HEK293 (cell line): Measurements from ENCODE around the gene RIPK1.

Experiments
- CTCF ChIA-PET: fragments of 350-600 bp; formaldehyde crosslinking; extraction: SDS; loops from one replicate; lab custom pipeline; 2021; ENCODE audit warnings: antibody characterized with exemption; lab: Yijun Ruan, JAX
- POLR2A ChIA-PET: fragments of 300-600 bp; formaldehyde crosslinking; extraction: SDS; loops from one replicate; lab custom pipeline; 2020; ENCODE audit warnings: antibody characterized with exemption, inconsistent platforms; lab: Yijun Ruan, JAX
- H3K27ac ChIP-seq: fragments of 200-500 bp; sonication (Bioruptor generic); 2 replicates; pipeline ENCODE4 v1.5.1; 2014; ENCODE audit warnings: low read depth, low read length, control low read depth, inconsistent platforms; ENCODE audit errors: extremely low read depth
- H3K36me3 ChIP-seq, 2 experiments: fragments of 200-500 bp in 1 of 2; sonication (Bioruptor generic) in 1 of 2; 1 replicate in 1 of 2; 2 replicates in 1 of 2; pipeline ENCODE4 v1.5.1; 2014 to 2017; ENCODE audit warnings: inconsistent platforms in 2 of 2, low read length in 2 of 2; ENCODE audit not compliant: control insufficient read depth in 2 of 2, insufficient read depth in 1 of 2
- H3K4me1 ChIP-seq: fragments of 200-500 bp; sonication (Bioruptor generic); 2 replicates; pipeline ENCODE4 v1.5.1; 2014; ENCODE audit warnings: mild to moderate bottlenecking, low read length, inconsistent platforms; ENCODE audit not compliant: control insufficient read depth, insufficient read depth
- H3K4me3 ChIP-seq: 2 replicates; pipeline ENCODE4 v1.5.1; 2011; ENCODE audit warnings: low read depth, mild to moderate bottlenecking, control low read depth, low read length, moderate library complexity
- H3K9me3 ChIP-seq: fragments of 200-500 bp; sonication (Bioruptor generic); 2 replicates; pipeline ENCODE4 v1.5.1; 2014; ENCODE audit warnings: low read depth, low read length, inconsistent platforms; ENCODE audit not compliant: control insufficient read depth, insufficient read depth
- KLF7 ChIP-seq: fragments of 450-650 bp; formaldehyde crosslinking; IDR thresholded peaks from 2 replicates; pipeline ENCODE4 v1.5.1; 2016; ENCODE audit warnings: missing biosample characterization, missing genetic modification characterization, borderline replicate concordance
- MEIS1 ChIP-seq: sonication (generic); formaldehyde crosslinking; IDR thresholded peaks from 2 replicates; pipeline ENCODE4 v1.8.1; 2022; ENCODE audit warnings: missing genetic modification reagents, mild to moderate bottlenecking, borderline replicate concordance
- MZF1 ChIP-seq: fragments of 450-650 bp; formaldehyde crosslinking; IDR thresholded peaks from 2 replicates; pipeline ENCODE4 v1.5.1; 2017; ENCODE audit warnings: missing biosample characterization, missing genetic modification characterization, borderline replicate concordance
- OVOL3 ChIP-seq: fragments of 450-650 bp; formaldehyde crosslinking; IDR thresholded peaks from 2 replicates; pipeline ENCODE4 v1.5.1; 2016; ENCODE audit warnings: missing biosample characterization, missing genetic modification characterization
- ZBTB7A ChIP-seq: fragments of 450-650 bp; formaldehyde crosslinking; IDR thresholded peaks from 2 replicates; pipeline ENCODE4 v1.5.1; 2016; ENCODE audit warnings: low read depth, missing biosample characterization, missing genetic modification characterization
- ZFP41 ChIP-seq: fragments of 450-650 bp; formaldehyde crosslinking; IDR thresholded peaks from 2 replicates; pipeline ENCODE4 v1.5.1; 2016; ENCODE audit warnings: missing biosample characterization, missing genetic modification characterization, borderline replicate concordance
- ZNF174 ChIP-seq: fragments of 450-650 bp; formaldehyde crosslinking; IDR thresholded peaks from 2 replicates; pipeline ENCODE4 v1.5.0; 2017; ENCODE audit warnings: missing biosample characterization, mild to moderate bottlenecking, missing genetic modification characterization
- ZNF184 ChIP-seq: fragments of 450-650 bp; IDR thresholded peaks from 2 replicates; pipeline ENCODE4 v1.5.1; 2018; ENCODE audit warnings: missing biosample characterization, mild to moderate bottlenecking, missing genetic modification characterization
- ZNF239 ChIP-seq: fragments of 450-650 bp; formaldehyde crosslinking; IDR thresholded peaks from 2 replicates; pipeline ENCODE4 v1.5.1; 2016; ENCODE audit warnings: missing biosample characterization, missing genetic modification characterization
- ZNF561 ChIP-seq: fragments of 450-650 bp; IDR thresholded peaks from 2 replicates; pipeline ENCODE4 v1.5.1; 2018; ENCODE audit warnings: missing biosample characterization, missing genetic modification characterization, borderline replicate concordance
- ZNF610 ChIP-seq: fragments of 450-650 bp; formaldehyde crosslinking; IDR thresholded peaks from 2 replicates; pipeline ENCODE4 v1.5.1; 2016; ENCODE audit warnings: missing biosample characterization, missing genetic modification characterization, borderline replicate concordance
- ZNF629 ChIP-seq: fragments of 450-650 bp; formaldehyde crosslinking; IDR thresholded peaks from 2 replicates; pipeline ENCODE4 v1.5.1; 2017; ENCODE audit warnings: missing biosample characterization, missing genetic modification characterization
- TF ChIP-seq, protein P1 (sequence below): fragments of 450-650 bp; formaldehyde crosslinking; IDR thresholded peaks from 2 replicates; pipeline ENCODE4 v1.5.1; 2016; ENCODE audit warnings: missing biosample characterization, missing genetic modification characterization
- TF ChIP-seq, protein P2 (sequence below): fragments of 450-650 bp; IDR thresholded peaks from 2 replicates; pipeline ENCODE4 v1.5.1; 2018; ENCODE audit warnings: missing biosample characterization, missing genetic modification characterization
- TF ChIP-seq, protein P3 (sequence below): fragments of 450-650 bp; formaldehyde crosslinking; IDR thresholded peaks from 2 replicates; pipeline ENCODE4 v1.5.1; 2016; ENCODE audit warnings: missing biosample characterization, missing genetic modification characterization
- TF ChIP-seq, protein P4 (sequence below): fragments of 450-650 bp; formaldehyde crosslinking; IDR thresholded peaks from 2 replicates; pipeline ENCODE4 v1.5.1; 2017; ENCODE audit warnings: missing biosample characterization, mild to moderate bottlenecking, missing genetic modification characterization, moderate library complexity
- TF ChIP-seq, protein P5 (sequence below): fragments of 450-650 bp; formaldehyde crosslinking; IDR thresholded peaks from 2 replicates; pipeline ENCODE4 v1.5.1; 2016; ENCODE audit warnings: missing biosample characterization, missing genetic modification characterization, borderline replicate concordance
- TF ChIP-seq, protein P6 (sequence below): fragments of 450-650 bp; formaldehyde crosslinking; IDR thresholded peaks from 2 replicates; pipeline ENCODE4 v1.5.1; 2016; ENCODE audit warnings: missing biosample characterization, missing genetic modification characterization
- TF ChIP-seq, protein P7 (sequence below): fragments of 450-650 bp; formaldehyde crosslinking; IDR thresholded peaks from 2 replicates; pipeline ENCODE4 v1.5.1; 2016; ENCODE audit warnings: missing biosample characterization, missing genetic modification characterization
- TF ChIP-seq, protein P8 (sequence below): fragments of 450-650 bp; formaldehyde crosslinking; IDR thresholded peaks from 2 replicates; pipeline ENCODE4 v1.5.1; 2016; ENCODE audit warnings: missing biosample characterization, missing genetic modification characterization
- TF ChIP-seq, protein P9 (sequence below): fragments of 450-650 bp; formaldehyde crosslinking; optimal IDR thresholded peaks from 2 replicates; pipeline ENCODE3; 2016; ENCODE audit warnings: missing biosample characterization, mild to moderate bottlenecking, missing genetic modification characterization

RIPK1 gene

DNA sequence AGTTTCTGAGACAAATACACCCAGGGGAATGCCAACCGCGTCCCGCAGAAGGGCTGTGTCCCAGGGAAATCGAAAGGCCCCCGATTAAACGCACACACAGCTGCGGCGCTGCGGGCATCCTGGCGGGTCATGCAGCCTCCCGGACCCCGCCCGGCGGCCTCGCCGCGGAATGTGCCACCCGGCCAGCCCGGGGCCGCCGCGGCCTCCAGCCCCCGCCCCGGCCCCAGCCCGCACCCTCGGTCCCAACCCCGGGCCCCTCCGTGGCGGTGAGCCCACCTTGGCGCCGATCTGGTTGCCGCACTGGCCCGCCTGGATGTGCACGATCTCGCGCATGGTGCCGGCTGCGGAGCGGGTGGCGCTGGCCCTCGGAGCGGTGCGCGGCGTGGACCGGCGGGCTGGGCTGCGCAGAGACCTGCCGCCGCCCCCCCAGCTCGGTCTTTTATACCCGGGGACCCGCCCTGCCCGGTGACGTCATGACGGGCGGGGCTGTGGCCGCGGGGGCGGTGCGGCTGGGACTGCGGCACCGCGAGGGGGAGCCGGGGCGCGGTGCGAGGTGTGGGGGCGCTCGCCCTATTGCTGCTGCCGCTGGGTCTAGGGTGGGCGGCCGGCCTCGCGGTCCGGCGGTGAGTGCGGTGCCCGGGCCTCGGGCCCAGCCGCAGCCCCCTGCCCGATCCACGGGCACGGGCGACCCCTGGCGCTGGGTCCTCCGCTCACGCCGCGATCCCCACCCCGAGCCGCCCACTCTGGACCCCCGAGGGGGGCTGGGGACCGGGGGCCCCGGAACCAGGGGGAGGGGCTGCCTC is 89.0 kb downstream of the RIPK1 start, which contains the start of gene TUBB2A:
TSS of gene TUBB2A (minus strand) at position 414 of the 803 bp plus-strand sequence. CDS start at position 333, 81 bp downstream.
- peak within 1 kb of the TSS; percentile 71; the same call in 1 of the 2 replicates for H3K27ac ChIP-seq
- POLR2A ChIA-PET = interaction anchor here (0.7 to 1.9 kb wide), 22 partner anchors 9 to 168 kb away, joined by 3 to 25 read pairs (median 4); partner anchors contain the start of genes BPHL, PSMG4 and TUBB2B
- peaks cover 9% of the 10 kb centered on the region for H3K4me1 ChIP-seq
- H3K9me3 ChIP-seq = no peaks in the 10 kb centered on the region
- H3K4me3 ChIP-seq = peak within 1 kb of the TSS; percentile 71
- CTCF ChIA-PET = interaction anchor here (0.6 to 2.4 kb wide), 15 partner anchors 9 to 514 kb away, joined by 3 to 17 read pairs (median 4); no protein-coding TSS in a partner anchor
- H3K36me3 ChIP-seq = peaks cover 6 to 24% of the 10 kb centered on the region in 2 experiments
- TF ChIP-seq, protein P1, sequence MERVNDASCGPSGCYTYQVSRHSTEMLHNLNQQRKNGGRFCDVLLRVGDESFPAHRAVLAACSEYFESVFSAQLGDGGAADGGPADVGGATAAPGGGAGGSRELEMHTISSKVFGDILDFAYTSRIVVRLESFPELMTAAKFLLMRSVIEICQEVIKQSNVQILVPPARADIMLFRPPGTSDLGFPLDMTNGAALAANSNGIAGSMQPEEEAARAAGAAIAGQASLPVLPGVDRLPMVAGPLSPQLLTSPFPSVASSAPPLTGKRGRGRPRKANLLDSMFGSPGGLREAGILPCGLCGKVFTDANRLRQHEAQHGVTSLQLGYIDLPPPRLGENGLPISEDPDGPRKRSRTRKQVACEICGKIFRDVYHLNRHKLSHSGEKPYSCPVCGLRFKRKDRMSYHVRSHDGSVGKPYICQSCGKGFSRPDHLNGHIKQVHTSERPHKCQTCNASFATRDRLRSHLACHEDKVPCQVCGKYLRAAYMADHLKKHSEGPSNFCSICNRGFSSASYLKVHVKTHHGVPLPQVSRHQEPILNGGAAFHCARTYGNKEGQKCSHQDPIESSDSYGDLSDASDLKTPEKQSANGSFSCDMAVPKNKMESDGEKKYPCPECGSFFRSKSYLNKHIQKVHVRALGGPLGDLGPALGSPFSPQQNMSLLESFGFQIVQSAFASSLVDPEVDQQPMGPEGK = 0 out of 2 replicates have a peak, but pooled peaks have one; percentile 3
- 0 out of 2 replicates have a peak, but pooled peaks have one; percentile 35 for TF ChIP-seq ZNF184 (tag by site-specific recombination)
- TF ChIP-seq KLF7 (tag by site-specific recombination) = peak; percentile 73; the same call in 1 of the 2 replicates
- TF ChIP-seq, protein P2, sequence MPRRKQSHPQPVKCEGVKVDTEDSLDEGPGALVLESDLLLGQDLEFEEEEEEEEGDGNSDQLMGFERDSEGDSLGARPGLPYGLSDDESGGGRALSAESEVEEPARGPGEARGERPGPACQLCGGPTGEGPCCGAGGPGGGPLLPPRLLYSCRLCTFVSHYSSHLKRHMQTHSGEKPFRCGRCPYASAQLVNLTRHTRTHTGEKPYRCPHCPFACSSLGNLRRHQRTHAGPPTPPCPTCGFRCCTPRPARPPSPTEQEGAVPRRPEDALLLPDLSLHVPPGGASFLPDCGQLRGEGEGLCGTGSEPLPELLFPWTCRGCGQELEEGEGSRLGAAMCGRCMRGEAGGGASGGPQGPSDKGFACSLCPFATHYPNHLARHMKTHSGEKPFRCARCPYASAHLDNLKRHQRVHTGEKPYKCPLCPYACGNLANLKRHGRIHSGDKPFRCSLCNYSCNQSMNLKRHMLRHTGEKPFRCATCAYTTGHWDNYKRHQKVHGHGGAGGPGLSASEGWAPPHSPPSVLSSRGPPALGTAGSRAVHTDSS (tag by site-specific recombination) = 0 out of 2 replicates have a peak, but pooled peaks have one; percentile 21
- TF ChIP-seq, protein P3, sequence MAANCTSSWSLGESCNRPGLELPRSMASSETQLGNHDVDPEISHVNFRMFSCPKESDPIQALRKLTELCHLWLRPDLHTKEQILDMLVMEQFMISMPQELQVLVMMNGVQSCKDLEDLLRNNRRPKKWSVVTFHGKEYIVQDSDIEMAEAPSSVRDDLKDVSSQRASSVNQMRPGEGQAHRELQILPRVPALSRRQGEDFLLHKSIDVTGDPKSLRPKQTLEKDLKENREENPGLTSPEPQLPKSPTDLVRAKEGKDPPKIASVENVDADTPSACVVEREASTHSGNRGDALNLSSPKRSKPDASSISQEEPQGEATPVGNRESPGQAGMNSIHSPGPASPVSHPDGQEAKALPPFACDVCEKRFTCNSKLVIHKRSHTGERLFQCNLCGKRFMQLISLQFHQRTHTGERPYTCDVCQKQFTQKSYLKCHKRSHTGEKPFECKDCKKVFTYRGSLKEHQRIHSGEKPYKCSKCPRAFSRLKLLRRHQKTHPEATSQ (tag by site-specific recombination) = no peak
- TF ChIP-seq, protein P4, sequence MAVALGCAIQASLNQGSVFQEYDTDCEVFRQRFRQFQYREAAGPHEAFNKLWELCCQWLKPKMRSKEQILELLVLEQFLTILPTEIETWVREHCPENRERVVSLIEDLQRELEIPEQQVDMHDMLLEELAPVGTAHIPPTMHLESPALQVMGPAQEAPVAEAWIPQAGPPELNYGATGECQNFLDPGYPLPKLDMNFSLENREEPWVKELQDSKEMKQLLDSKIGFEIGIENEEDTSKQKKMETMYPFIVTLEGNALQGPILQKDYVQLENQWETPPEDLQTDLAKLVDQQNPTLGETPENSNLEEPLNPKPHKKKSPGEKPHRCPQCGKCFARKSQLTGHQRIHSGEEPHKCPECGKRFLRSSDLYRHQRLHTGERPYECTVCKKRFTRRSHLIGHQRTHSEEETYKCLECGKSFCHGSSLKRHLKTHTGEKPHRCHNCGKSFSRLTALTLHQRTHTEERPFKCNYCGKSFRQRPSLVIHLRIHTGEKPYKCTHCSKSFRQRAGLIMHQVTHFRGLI (tag by site-specific recombination) = no peak
- TF ChIP-seq ZNF561 (tag by site-specific recombination) = peak; percentile 61; the same call in 1 of the 2 replicates
- TF ChIP-seq, protein P5, sequence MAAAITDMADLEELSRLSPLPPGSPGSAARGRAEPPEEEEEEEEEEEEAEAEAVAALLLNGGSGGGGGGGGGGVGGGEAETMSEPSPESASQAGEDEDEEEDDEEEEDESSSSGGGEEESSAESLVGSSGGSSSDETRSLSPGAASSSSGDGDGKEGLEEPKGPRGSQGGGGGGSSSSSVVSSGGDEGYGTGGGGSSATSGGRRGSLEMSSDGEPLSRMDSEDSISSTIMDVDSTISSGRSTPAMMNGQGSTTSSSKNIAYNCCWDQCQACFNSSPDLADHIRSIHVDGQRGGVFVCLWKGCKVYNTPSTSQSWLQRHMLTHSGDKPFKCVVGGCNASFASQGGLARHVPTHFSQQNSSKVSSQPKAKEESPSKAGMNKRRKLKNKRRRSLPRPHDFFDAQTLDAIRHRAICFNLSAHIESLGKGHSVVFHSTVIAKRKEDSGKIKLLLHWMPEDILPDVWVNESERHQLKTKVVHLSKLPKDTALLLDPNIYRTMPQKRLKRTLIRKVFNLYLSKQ = no peak
- TF ChIP-seq, protein P6, sequence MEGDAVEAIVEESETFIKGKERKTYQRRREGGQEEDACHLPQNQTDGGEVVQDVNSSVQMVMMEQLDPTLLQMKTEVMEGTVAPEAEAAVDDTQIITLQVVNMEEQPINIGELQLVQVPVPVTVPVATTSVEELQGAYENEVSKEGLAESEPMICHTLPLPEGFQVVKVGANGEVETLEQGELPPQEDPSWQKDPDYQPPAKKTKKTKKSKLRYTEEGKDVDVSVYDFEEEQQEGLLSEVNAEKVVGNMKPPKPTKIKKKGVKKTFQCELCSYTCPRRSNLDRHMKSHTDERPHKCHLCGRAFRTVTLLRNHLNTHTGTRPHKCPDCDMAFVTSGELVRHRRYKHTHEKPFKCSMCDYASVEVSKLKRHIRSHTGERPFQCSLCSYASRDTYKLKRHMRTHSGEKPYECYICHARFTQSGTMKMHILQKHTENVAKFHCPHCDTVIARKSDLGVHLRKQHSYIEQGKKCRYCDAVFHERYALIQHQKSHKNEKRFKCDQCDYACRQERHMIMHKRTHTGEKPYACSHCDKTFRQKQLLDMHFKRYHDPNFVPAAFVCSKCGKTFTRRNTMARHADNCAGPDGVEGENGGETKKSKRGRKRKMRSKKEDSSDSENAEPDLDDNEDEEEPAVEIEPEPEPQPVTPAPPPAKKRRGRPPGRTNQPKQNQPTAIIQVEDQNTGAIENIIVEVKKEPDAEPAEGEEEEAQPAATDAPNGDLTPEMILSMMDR (tag by site-specific recombination) = no peak; the same call in 1 of the 2 replicates
- TF ChIP-seq, protein P7, sequence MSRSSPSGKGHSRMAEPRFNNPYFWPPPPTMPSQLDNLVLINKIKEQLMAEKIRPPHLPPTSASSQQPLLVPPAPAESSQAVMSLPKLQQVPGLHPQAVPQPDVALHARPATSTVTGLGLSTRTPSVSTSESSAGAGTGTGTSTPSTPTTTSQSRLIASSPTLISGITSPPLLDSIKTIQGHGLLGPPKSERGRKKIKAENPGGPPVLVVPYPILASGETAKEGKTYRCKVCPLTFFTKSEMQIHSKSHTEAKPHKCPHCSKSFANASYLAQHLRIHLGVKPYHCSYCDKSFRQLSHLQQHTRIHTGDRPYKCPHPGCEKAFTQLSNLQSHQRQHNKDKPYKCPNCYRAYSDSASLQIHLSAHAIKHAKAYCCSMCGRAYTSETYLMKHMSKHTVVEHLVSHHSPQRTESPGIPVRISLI (tag by site-specific recombination) = no peak
- no peak for TF ChIP-seq ZNF629 (tag by site-specific recombination)
- no peak for TF ChIP-seq ZNF610 (tag by site-specific recombination)
- no peak for TF ChIP-seq MEIS1 (CRISPR knock-in tag)
- TF ChIP-seq ZFP41 (tag by site-specific recombination) = no peak
- TF ChIP-seq MZF1 (tag by site-specific recombination) = no peak
- TF ChIP-seq, protein P8, sequence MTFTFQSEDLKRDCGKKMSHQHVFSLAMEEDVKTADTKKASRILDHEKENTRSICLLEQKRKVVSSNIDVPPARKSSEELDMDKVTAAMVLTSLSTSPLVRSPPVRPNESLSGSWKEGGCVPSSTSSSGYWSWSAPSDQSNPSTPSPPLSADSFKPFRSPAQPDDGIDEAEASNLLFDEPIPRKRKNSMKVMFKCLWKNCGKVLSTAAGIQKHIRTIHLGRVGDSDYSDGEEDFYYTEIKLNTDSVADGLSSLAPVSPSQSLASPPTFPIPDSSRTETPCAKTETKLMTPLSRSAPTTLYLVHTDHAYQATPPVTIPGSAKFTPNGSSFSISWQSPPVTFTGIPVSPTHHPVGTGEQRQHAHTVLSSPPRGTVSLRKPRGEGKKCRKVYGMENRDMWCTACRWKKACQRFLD (tag by site-specific recombination) = no peak
- no peak for TF ChIP-seq ZNF174 (tag by site-specific recombination)
- no peak for TF ChIP-seq ZBTB7A (tag by site-specific recombination)
- TF ChIP-seq OVOL3 (tag by site-specific recombination) = no peak
- TF ChIP-seq, protein P9, sequence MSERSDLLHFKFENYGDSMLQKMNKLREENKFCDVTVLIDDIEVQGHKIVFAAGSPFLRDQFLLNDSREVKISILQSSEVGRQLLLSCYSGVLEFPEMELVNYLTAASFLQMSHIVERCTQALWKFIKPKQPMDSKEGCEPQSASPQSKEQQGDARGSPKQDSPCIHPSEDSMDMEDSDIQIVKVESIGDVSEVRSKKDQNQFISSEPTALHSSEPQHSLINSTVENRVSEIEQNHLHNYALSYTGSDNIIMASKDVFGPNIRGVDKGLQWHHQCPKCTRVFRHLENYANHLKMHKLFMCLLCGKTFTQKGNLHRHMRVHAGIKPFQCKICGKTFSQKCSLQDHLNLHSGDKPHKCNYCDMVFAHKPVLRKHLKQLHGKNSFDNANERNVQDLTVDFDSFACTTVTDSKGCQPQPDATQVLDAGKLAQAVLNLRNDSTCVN = peak; percentile 71
- no peak for TF ChIP-seq ZNF239 (tag by site-specific recombination)
